K562 (cell line): ENCODE results near the gene FBLIM1. TPM values are rescaled to one million over a fixed set of nuclear protein-coding genes. Genes with fewer than 3 reads are reported as not detected.

Experiments
- ATAC-seq: fragments of 200-7000 bp; cut with Tn5 transposase; 3 replicates; pipeline ENCODE4 v1.9.1; 2020; ENCODE audit warnings: moderate library complexity
- BruUV-seq: library from RNA; stranded (reverse); fragments of 400-500 nt; replicated peaks from 2 replicates; lab custom pipeline; 2021; lab: Mats Ljungman, UMichigan
- CTCF ChIA-PET: fragments of 300-600 bp; formaldehyde crosslinking; extraction: SDS; loops from one replicate; lab custom pipeline; 2021; ENCODE audit warnings: low intra/inter-chr PET ratio; lab: Yijun Ruan, JAX
- POLR2A ChIA-PET: fragments of 300-600, 350-650 bp; sonication (Branson Sonifier 250); formaldehyde crosslinking; extraction: SDS; loops from one replicate; lab custom pipeline; 2021; ENCODE audit warnings: antibody characterized with exemption, inconsistent platforms; lab: Yijun Ruan, JAX
- DNase-seq, 4 experiments: peaks; one replicate each; pipeline versions ENCODE4 v3.0.0 to v3.0.0-alpha.2; 2011 to 2018; ENCODE audit warnings: low spot score in 3 of 4, mixed read lengths in 3 of 4; ENCODE audit errors: extremely low read depth in 1 of 4
- FAIRE-seq: peaks from 2 replicates; lab custom pipeline; 2011; peaks lifted over from hg19 to GRCh38; lab: Jason Lieb, UNC
- H2AFZ ChIP-seq: 2 replicates; pipeline ENCODE4 v1.6.0; 2011; ENCODE audit warnings: low read depth, low read length, control low read depth, inconsistent platforms
- H3K27ac ChIP-seq: fragments of 200-600 bp; 3 replicates; pipeline ENCODE4 v1.8.0; 2011; ENCODE audit warnings: low read depth, mild to moderate bottlenecking, control low read depth, inconsistent platforms, low read length, moderate library complexity, mixed read lengths; ENCODE audit errors: extremely low read depth
- H3K27me3 ChIP-seq, 2 experiments: fragments of 300-600 bp in 1 of 2; 2 replicates in 1 of 2; 3 replicates in 1 of 2; pipeline versions ENCODE4 v1.6.0 to v1.8.0; 2011; ENCODE audit warnings: inconsistent platforms in 2 of 2, low read length in 2 of 2, mild to moderate bottlenecking in 1 of 2, mixed read lengths in 1 of 2, moderate library complexity in 1 of 2; ENCODE audit not compliant: control insufficient read depth in 2 of 2, insufficient read depth in 2 of 2
- H3K36me3 ChIP-seq: fragments of 300-600 bp; 3 replicates; pipeline ENCODE4 v1.8.0; 2011; ENCODE audit warnings: mild to moderate bottlenecking, low read length, inconsistent platforms; ENCODE audit not compliant: control insufficient read depth, insufficient read depth
- H3K4me1 ChIP-seq, 2 experiments: fragments of 200-600 bp in 1 of 2; replicated peaks in 1 of 2; 2 replicates in 1 of 2; 3 replicates in 1 of 2; pipeline versions ENCODE4 v1.5.1 to v1.8.0; 2011; ENCODE audit warnings: inconsistent platforms in 2 of 2, low read length in 2 of 2, mild to moderate bottlenecking in 1 of 2, mixed read lengths in 1 of 2, moderate library complexity in 1 of 2; ENCODE audit not compliant: control insufficient read depth in 2 of 2, insufficient read depth in 2 of 2
- H3K4me2 ChIP-seq: 2 replicates; pipeline ENCODE4 v1.6.1; 2011; ENCODE audit warnings: low read length, control low read depth, inconsistent platforms, mixed read lengths; ENCODE audit not compliant: insufficient read depth
- H3K4me3 ChIP-seq: fragments of 200-600 bp; sonication (generic), shearing (Covaris generic); 2 replicates; pipeline ENCODE4 v1.5.1; 2016; ENCODE audit warnings: control low read depth, inconsistent platforms
- H3K79me2 ChIP-seq: fragments of 200-600 bp; 3 replicates; pipeline ENCODE4 v1.8.0; 2011; ENCODE audit warnings: low read length, inconsistent platforms; ENCODE audit not compliant: control insufficient read depth, insufficient read depth
- H3K9ac ChIP-seq, 2 experiments: 2 replicates each; pipeline versions ENCODE4 v1.6.0 to v1.6.1; 2011; ENCODE audit warnings: low read depth in 2 of 2, low read length in 2 of 2, control low read depth in 1 of 2, inconsistent platforms in 1 of 2, mild to moderate bottlenecking in 1 of 2, mixed read lengths in 1 of 2; ENCODE audit not compliant: insufficient read depth in 1 of 2
- H3K9me1 ChIP-seq: one replicate; pipeline ENCODE4 v1.6.0; 2011; ENCODE audit warnings: inconsistent platforms, mild to moderate bottlenecking, low read length, moderate library complexity; ENCODE audit not compliant: control insufficient read depth, insufficient read depth
- H3K9me3 ChIP-seq: replicated peaks from 2 replicates; pipeline ENCODE4 v1.5.1; 2011; ENCODE audit warnings: low read depth, low read length, inconsistent platforms; ENCODE audit not compliant: control insufficient read depth, insufficient read depth
- H4K20me1 ChIP-seq: replicated peaks from 2 replicates; pipeline ENCODE4 v1.6.1; 2011; ENCODE audit warnings: low read length, inconsistent platforms, mixed read lengths; ENCODE audit not compliant: control insufficient read depth, insufficient read depth
- BCL6 ChIP-seq: fragments of 250-450 bp; sonication (Bioruptor Pico); IDR thresholded peaks from 2 replicates; pipeline ENCODE4 v1.4.0; 2020
- HLTF ChIP-seq: fragments of 450-650 bp; IDR thresholded peaks from 2 replicates; pipeline ENCODE4 v1.6.1; 2016
- KLF16 ChIP-seq: IDR thresholded peaks from 2 replicates; pipeline ENCODE4 v1.6.1; 2016; ENCODE audit warnings: antibody characterized with exemption
- MAX ChIP-seq: sonication (generic); formaldehyde crosslinking; IDR thresholded peaks from 2 replicates; pipeline ENCODE4 v1.9.0; 2022; ENCODE audit warnings: mild to moderate bottlenecking, missing genetic modification reagents
- MCM5 ChIP-seq: fragments of 450-650 bp; IDR thresholded peaks from 2 replicates; pipeline ENCODE4 v1.6.1; 2016; ENCODE audit warnings: low read depth
- MTA3 ChIP-seq: fragments of 450-650 bp; formaldehyde crosslinking; IDR thresholded peaks from 2 replicates; pipeline ENCODE4 v1.6.1; 2017; ENCODE audit warnings: mild to moderate bottlenecking, borderline replicate concordance
- NFATC3 ChIP-seq: fragments of 450-650 bp; IDR thresholded peaks from 2 replicates; pipeline ENCODE4 v1.6.1; 2017; ENCODE audit warnings: mild to moderate bottlenecking
- POLR3G ChIP-seq: IDR thresholded peaks from 2 replicates; pipeline ENCODE4 v1.6.1; 2011; ENCODE audit not compliant: insufficient read length, insufficient replicate concordance; ENCODE audit errors: extremely low read depth
- PRMT5 ChIP-seq: sonication (generic); formaldehyde crosslinking; IDR thresholded peaks from 2 replicates; pipeline ENCODE4 v1.5.0; 2020; ENCODE audit warnings: missing genetic modification reagents
- SNAPC5 ChIP-seq: fragments of 250-450 bp; sonication (Bioruptor Pico); IDR thresholded peaks from 2 replicates; pipeline ENCODE4 v1.8.0; 2021; ENCODE audit warnings: moderate library complexity, mild to moderate bottlenecking, inconsistent platforms
- SRSF9 ChIP-seq: fragments of 200-400 bp; formaldehyde crosslinking; IDR thresholded peaks from 2 replicates; pipeline ENCODE4 v1.6.1; 2017; ENCODE audit warnings: low read depth, low read length, borderline replicate concordance
- USF2 ChIP-seq: sonication (generic); formaldehyde crosslinking; IDR thresholded peaks from 2 replicates; pipeline ENCODE4 v1.5.0; 2020; ENCODE audit warnings: missing genetic modification reagents
- ZNF24 ChIP-seq: fragments of 450-650 bp; IDR thresholded peaks from 2 replicates; pipeline ENCODE4 v1.6.1; 2016
- ZNF511 ChIP-seq: sonication (generic); formaldehyde crosslinking; IDR thresholded peaks from 2 replicates; pipeline ENCODE4 v1.8.0; 2022; ENCODE audit warnings: mild to moderate bottlenecking, missing genetic modification reagents
- ZNF778 ChIP-seq: fragments of 450-650 bp; formaldehyde crosslinking; IDR thresholded peaks from 2 replicates; pipeline ENCODE4 v1.4.0; 2020; ENCODE audit warnings: mild to moderate bottlenecking, moderate library complexity
- WGBS: fragments of 100-300 bp; shearing (Covaris generic); methylation state at CpG from one replicate; pipeline ENCODE4 v1.1.6; 2016; ENCODE audit warnings: low coverage, mixed read lengths; ENCODE audit not compliant: insufficient coverage; ENCODE audit errors: missing lambda C conversion rate; 5-methylcytosine and 5-hydroxymethylcytosine counted together
- in situ Hi-C: fragments of 300-500 bp; cut with MboI; formaldehyde crosslinking; loops from 4 replicates; pipeline ENCODE4 v1.15.0; 2018; ENCODE audit warnings: inconsistent platforms, mixed read lengths
- intact Hi-C: fragments of 100-400 bp; cut with micrococcal nuclease; formaldehyde crosslinking; loops from 2 replicates; pipeline ENCODE4 v1.14.2; 2022
- polyA plus RNA-seq, 8 experiments: library from polyadenylated mRNA; depleted of rRNA in 4 of 8; stranded (reverse) in 5 of 8; unstranded in 3 of 8; fragments of >200 nt; fragmentation: Nextera tagmentation in 2 of 8; fragmentation: Illumina TruSeq in 1 of 8; extraction: Ambion mirVana in 2 of 8; extraction: Trizol in 1 of 8; gene quantifications; 2 replicates each; pipeline versions ENCODE4 v1.2.1 to v1.2.3, GENCODE V29; 2011 to 2014; ENCODE audit warnings: inconsistent platforms in 1 of 8, missing spikeins in 1 of 8
- total RNA-seq, 7 experiments: library from RNA; depleted of rRNA in 6 of 7; stranded (reverse); fragments of >200 nt in 6 of 7; fragmentation: Illumina TruSeq in 2 of 7; extraction: Trizol in 2 of 7; gene quantifications; 2 replicates each; pipeline versions ENCODE4 v1.2.1 to v1.2.3, GENCODE V29; 2011 to 2021; ENCODE audit warnings: low replicate concordance in 1 of 7
- TF ChIP-seq, protein P1 (sequence below): sonication (generic); formaldehyde crosslinking; IDR thresholded peaks from 2 replicates; pipeline ENCODE4 v1.8.1; 2023; ENCODE audit warnings: mild to moderate bottlenecking, missing genetic modification reagents

The FBLIM1 gene
- total and polyA plus RNA-seq, 9 of the 15 experiments (the other 6 are each of a cell fraction or from before 2014, with no cell fraction given): 0.14 to 0.24 TPM; not detected in 7

DNA sequence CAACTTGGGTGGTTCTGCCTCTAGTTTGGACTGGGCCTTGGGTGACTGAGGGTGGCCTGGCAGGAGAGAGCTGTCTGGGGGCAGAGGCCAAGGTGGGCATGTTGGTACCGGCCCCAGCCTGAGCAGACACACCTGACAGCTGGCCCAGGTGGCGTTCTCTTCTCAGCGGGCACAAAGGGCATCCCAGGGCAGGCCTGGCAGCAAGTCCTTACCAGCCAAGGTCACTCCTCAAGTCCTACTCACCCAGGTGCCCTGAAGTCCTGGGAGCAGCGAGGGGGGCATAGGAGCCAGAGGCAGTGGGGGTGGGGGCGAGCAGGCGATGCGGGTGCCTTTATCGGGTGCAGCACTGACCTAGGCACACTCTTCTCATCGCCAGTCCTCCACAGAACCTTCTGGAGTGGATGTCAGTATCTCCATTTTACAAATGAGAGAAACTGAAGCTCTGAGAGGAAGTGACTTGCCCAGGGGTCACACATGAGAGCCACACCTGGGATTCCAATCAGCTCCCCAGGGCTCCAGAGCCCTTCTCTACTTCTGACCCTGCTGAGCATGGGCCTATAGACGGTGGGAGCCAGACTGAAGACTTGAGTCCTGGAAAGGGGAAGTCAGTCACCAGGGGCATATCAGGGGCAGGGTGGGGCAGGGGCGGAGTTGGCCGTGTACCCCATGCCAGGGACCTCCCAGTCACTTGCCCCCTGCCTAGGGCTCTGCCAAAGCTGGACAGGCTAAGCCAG lies 23.1 kb upstream of the FBLIM1 start (continued):
- no peak for TF ChIP-seq NFATC3

DNA sequence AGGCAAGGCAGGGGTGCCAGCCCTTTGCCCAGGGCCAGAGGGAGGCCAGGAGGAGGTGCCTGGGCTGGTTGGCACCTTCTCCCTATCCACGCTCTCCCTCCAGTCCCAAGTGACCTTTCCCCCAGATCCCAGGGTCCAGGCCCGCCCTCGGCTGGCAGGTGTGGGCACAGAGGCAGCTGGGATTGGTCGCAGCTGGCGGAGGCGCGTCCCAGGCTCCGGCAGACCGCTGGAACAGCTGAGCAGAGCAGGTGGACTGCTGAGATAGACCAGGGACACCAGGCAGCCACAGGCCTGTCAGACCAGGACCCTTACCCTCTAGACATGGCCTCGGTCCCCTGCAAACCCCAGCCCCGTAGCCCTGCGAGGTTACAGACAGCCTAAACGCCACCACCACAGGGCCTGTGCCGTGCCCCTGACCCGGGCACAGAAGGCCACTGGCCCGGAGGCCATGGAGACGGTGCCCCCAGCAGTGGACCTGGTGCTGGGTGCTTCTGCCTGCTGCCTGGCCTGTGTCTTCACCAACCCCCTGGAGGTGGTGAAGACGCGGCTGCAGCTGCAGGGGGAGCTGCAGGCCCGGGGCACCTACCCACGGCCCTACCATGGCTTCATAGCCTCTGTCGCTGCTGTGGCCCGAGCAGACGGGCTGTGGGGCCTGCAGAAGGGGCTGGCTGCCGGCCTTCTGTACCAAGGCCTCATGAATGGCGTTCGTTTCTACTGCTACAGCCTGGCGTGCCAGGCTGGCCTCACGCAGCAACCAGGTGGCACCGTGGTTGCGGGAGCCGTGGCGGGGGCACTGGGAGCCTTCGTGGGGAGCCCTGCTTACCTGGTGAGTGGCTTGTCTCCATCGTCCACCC lies 22.3 kb upstream of the FBLIM1 start, which contains the start of gene SLC25A34:
SLC25A34 (plus strand) TSS at position 221 of the 854 bp plus-strand sequence; CDS start at position 449, 228 bp downstream.
- ChIA-PET POLR2A (interaction anchor here (0.5 to 1.1 kb wide), 3 partner anchors 97 to 328 kb away, joined by 3 to 4 read pairs (median 3); no protein-coding TSS in a partner anchor), CTCF (no interaction called here)
- no peak for DNase-seq
- H3K79me2 ChIP-seq: no peaks in the 10 kb centered on the region
- WGBS: 77% methylated on average over 31 of the region's 35 CpGs
- no peaks in the 10 kb centered on the region for H3K27me3 ChIP-seq
- peaks cover 36% of the 10 kb centered on the region; the same call in 2 of the 3 replicates for H3K36me3 ChIP-seq
- no TSS peak for BruUV-seq
- peak within 1 kb of the TSS in 1 of 2 experiments; percentile 78; a peak in 2 of 4 replicates for H3K9ac ChIP-seq
- no peak for FAIRE-seq
- no peaks in the 10 kb centered on the region; the same call in 1 of the 2 replicates for H4K20me1 ChIP-seq
- H3K27ac ChIP-seq: no peak within 1 kb of the TSS
- H2AFZ ChIP-seq: no peak within 1 kb of the TSS
- ATAC-seq: no peak
- H3K9me3 ChIP-seq: no peaks in the 10 kb centered on the region
- intact Hi-C loops (no loop called here), in situ Hi-C loops (no loop called here)
- H3K4me1 ChIP-seq: peaks cover 0 to 66% of the 10 kb centered on the region in 2 experiments; a peak in 2 of 5 replicates
- H3K9me1 ChIP-seq: no peaks in the 10 kb centered on the region
- no peak within 1 kb of the TSS for H3K4me2 ChIP-seq
- no peak within 1 kb of the TSS for H3K4me3 ChIP-seq
- TF ChIP-seq HLTF (no peak), SNAPC5 (no peak), ZNF24 (no peak), MCM5 (no peak), PRMT5 (CRISPR knock-in tag) (no peak), MAX (CRISPR knock-in tag) (peak; percentile 33; the same call in 1 of the 2 replicates), BCL6 (CRISPR knock-in tag) (no peak), ZNF511 (no peak), KLF16 (no peak), ZNF778 (CRISPR knock-in tag) (no peak), USF2 (CRISPR knock-in tag) (no peak), MTA3 (no peak), POLR3G (no peak), SRSF9 (no peak)
- TF ChIP-seq, protein P1, sequence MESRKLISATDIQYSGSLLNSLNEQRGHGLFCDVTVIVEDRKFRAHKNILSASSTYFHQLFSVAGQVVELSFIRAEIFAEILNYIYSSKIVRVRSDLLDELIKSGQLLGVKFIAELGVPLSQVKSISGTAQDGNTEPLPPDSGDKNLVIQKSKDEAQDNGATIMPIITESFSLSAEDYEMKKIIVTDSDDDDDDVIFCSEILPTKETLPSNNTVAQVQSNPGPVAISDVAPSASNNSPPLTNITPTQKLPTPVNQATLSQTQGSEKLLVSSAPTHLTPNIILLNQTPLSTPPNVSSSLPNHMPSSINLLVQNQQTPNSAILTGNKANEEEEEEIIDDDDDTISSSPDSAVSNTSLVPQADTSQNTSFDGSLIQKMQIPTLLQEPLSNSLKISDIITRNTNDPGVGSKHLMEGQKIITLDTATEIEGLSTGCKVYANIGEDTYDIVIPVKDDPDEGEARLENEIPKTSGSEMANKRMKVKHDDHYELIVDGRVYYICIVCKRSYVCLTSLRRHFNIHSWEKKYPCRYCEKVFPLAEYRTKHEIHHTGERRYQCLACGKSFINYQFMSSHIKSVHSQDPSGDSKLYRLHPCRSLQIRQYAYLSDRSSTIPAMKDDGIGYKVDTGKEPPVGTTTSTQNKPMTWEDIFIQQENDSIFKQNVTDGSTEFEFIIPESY (CRISPR knock-in tag): peak; percentile 66; the same call in 1 of the 2 replicates
